Activated T-helper 1 cell treated with anti-CD3 and anti-CD28 coated beads, Interleukin-12 subunit alpha, Interleukin-12 subunit beta, Interleukin-2, Interleukin-4 antibody, amounts not matched to agents 30 ng/mL and 10 ng/mL and 1 ng/mL, durations not matched to agents 14 hours and 24 hours and 36 hours (primary cell): ENCODE measurements around the gene CPNE6. TPM values are rescaled to one million over a fixed set of nuclear protein-coding genes. Genes with fewer than 3 reads are reported as not detected.

Experiments
- DNase-seq: peaks from one replicate; pipeline ENCODE4 v3.0.0; 2021; ENCODE audit warnings: low spot score
- H3K27ac Mint-ChIP-seq: one replicate; pipeline ENCODE4 v1.8.0; 2021; ENCODE audit warnings: mild to moderate bottlenecking, mixed read lengths
- H3K27me3 Mint-ChIP-seq: one replicate; pipeline ENCODE4 v1.8.0; 2022; ENCODE audit warnings: mild to moderate bottlenecking, moderate library complexity, mixed read lengths; ENCODE audit not compliant: insufficient read depth
- H3K36me3 Mint-ChIP-seq: one replicate; pipeline ENCODE4 v1.8.0; 2021; ENCODE audit warnings: low read depth, mixed read lengths
- H3K4me1 Mint-ChIP-seq: one replicate; pipeline ENCODE4 v1.8.0; 2021; ENCODE audit warnings: low read depth, mixed read lengths
- H3K4me3 Mint-ChIP-seq: one replicate; pipeline ENCODE4 v1.8.0; 2021; ENCODE audit warnings: mild to moderate bottlenecking, moderate library complexity, mixed read lengths
- H3K9me3 Mint-ChIP-seq: one replicate; pipeline ENCODE4 v1.8.0; 2021; ENCODE audit warnings: mixed read lengths
- intact Hi-C: fragments of 100-400 bp; cut with micrococcal nuclease; formaldehyde crosslinking; loops from one replicate; pipeline ENCODE4 v1.15.1; 2024
- total RNA-seq: library from RNA; stranded (reverse); gene quantifications from 2 replicates; pipeline ENCODE4 v1.2.3, GENCODE V29; 2022

Gene CPNE6
- total RNA-seq, 1 donor from 2014 or later: not detected

- Mint-ChIP-seq H3K36me3 (peaks cover 26% of the 10 kb centered on the region), H3K27ac (peak overlapping the region; percentile 98), H3K27me3 (no peaks in the 10 kb centered on the region), H3K4me3 (peak overlapping the region; percentile 99), H3K4me1 (peaks cover 36% of the 10 kb centered on the region), H3K9me3 (no peaks in the 10 kb centered on the region)
- intact Hi-C loops: loop anchor here (1.0 to 10.0 kb wide), 13 partner anchors 20 to 789 kb away; partner anchors contain the start of genes CHMP4A, DHRS4L2, EMC9 and NGDN
- peak; percentile 76 for DNase-seq
These were observed 42.6 kb downstream of the CPNE6 start for GRCh38 chr14:24113801-24114531.

- peaks cover 33% of the 10 kb centered on the region for H3K36me3 Mint-ChIP-seq
- H3K4me1 Mint-ChIP-seq: peaks cover 34% of the 10 kb centered on the region
- intact Hi-C loops: loop anchor here (1.0 to 10.0 kb wide), 18 partner anchors 20 to 790 kb away; partner anchors contain the start of genes CHMP4A, DHRS1, DHRS4L2 and EMC9
These were observed 43.4 kb downstream of the CPNE6 start, which contains the start of the genes DCAF11 and NRL for GRCh38 chr14:24114532-24115421. DCAF11 (plus strand) TSS chr14:24114777; CDS start chr14:24115595, 818 bp downstream. NRL (minus strand) TSS chr14:24114949; CDS start chr14:24082848, 32,101 bp downstream.

GRCh38 chr14:24115422-24116127 lies 44.2 kb downstream of the CPNE6 start:
- no peaks in the 10 kb centered on the region for H3K9me3 Mint-ChIP-seq
- intact Hi-C loops: loop anchor here (1.0 to 10.0 kb wide), 7 partner anchors 21 to 791 kb away; partner anchors contain the start of genes DHRS1, GMPR2, IPO4 and IRF9
- peaks cover 34% of the 10 kb centered on the region for H3K4me1 Mint-ChIP-seq
- DNase-seq: no peak
- peak overlapping the region; percentile 98 for H3K27ac Mint-ChIP-seq
- peaks cover 33% of the 10 kb centered on the region for H3K36me3 Mint-ChIP-seq
- peak overlapping the region; percentile 99 for H3K4me3 Mint-ChIP-seq
- H3K27me3 Mint-ChIP-seq: no peaks in the 10 kb centered on the region

More at GRCh38 chr14:24114532-24115421, 43.4 kb downstream of the CPNE6 start, which contains the start of the genes DCAF11 and NRL:
- DNase-seq: peak; percentile 98
- H3K27me3 Mint-ChIP-seq: no peaks in the 10 kb centered on the region
- H3K9me3 Mint-ChIP-seq: no peaks in the 10 kb centered on the region
- peak within 1 kb of the TSS; percentile 98 for H3K27ac Mint-ChIP-seq
- H3K4me3 Mint-ChIP-seq: peak within 1 kb of the TSS; percentile 99

DNA sequence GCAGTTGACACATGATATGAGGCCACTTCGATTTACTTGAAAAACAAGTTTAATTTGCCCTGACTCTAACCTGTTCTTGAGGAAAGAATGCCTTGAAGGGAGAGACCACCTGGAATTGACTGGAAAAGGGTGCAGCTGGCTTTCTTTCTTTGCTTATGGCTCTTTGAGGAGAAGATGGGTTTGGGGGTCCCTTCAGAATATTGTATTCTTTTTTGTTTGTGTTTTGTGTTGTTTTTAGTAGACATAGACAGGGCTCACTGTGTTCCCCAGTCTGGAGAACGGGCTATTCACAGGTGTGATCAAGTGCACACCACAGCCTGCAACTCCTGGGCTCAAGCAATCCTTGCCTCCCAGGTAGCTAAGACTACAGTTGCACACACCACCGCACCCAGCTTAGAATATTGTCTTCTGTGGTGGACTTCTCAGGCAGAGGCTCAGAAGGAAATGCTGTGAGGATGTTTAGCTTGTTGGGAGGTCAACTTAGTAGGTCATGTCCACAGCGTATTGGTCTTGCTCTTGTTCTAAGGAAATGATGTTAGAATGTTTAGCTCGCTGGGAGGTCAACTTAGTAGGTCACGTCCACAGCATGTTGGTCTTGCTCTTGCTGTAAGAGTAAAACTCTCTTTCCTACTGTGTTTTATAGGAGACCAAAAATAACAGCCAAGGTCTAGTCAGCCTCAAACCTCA lies 44.9 kb downstream of the CPNE6 start:
- Mint-ChIP-seq H3K27ac (peak overlapping the region; percentile 98), H3K4me1 (peaks cover 34% of the 10 kb centered on the region), H3K27me3 (no peaks in the 10 kb centered on the region), H3K36me3 (peaks cover 39% of the 10 kb centered on the region), H3K9me3 (no peaks in the 10 kb centered on the region), H3K4me3 (peak overlapping the region; percentile 99)
- DNase-seq: no peak
- intact Hi-C loops: loop anchor here (10.0 kb wide), 2 partner anchors 651 to 791 kb away; partner anchors contain the start of genes NGDN and PABPN1

- Mint-ChIP-seq H3K4me3 (peak overlapping the region; percentile 99), H3K27me3 (no peaks in the 10 kb centered on the region), H3K9me3 (no peaks in the 10 kb centered on the region), H3K36me3 (peaks cover 42% of the 10 kb centered on the region), H3K27ac (no peak overlapping the region), H3K4me1 (peaks cover 34% of the 10 kb centered on the region)
- intact Hi-C loops: loop anchor here (10.0 kb wide), 2 partner anchors 652 to 792 kb away; partner anchors contain the start of genes NGDN and PABPN1
- no peak for DNase-seq
These were observed 45.8 kb downstream of the CPNE6 start for GRCh38 chr14:24117179-24117578.

- Mint-ChIP-seq H3K4me3 (no peak overlapping the region), H3K27me3 (no peaks in the 10 kb centered on the region), H3K36me3 (peaks cover 60% of the 10 kb centered on the region), H3K27ac (no peak overlapping the region), H3K9me3 (no peaks in the 10 kb centered on the region), H3K4me1 (peaks cover 28% of the 10 kb centered on the region)
- intact Hi-C loops: loop anchor here (10.0 kb wide), 2 partner anchors 655 to 795 kb away; partner anchors contain the start of genes NGDN and PABPN1
- DNase-seq: no peak
These were observed 48.3 kb downstream of the CPNE6 start for GRCh38 chr14:24119691-24120090.

DNA sequence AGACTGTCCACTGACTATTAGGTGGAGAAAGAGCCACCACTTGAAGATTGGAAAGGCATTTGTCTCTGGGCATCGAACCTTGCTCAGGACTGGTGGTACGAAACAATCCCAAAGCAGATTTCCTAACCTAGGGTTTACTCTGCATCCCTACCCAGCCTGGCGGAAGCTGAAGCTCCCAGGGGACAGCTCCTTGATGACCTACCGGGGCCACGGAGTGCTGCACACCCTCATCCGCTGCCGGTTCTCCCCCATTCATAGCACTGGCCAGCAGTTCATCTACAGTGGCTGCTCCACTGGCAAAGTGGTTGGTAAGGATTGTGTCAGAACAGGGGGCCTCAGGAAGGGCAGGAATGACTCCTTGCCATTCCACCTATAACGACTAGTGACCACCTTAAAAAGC lies 49.8 kb downstream of the CPNE6 start:
- H3K4me1 Mint-ChIP-seq: peaks cover 16% of the 10 kb centered on the region
- H3K27ac Mint-ChIP-seq: no peak overlapping the region
- no peak overlapping the region for H3K4me3 Mint-ChIP-seq
- no peaks in the 10 kb centered on the region for H3K27me3 Mint-ChIP-seq
- no peak for DNase-seq
- H3K9me3 Mint-ChIP-seq: no peaks in the 10 kb centered on the region
- peaks cover 57% of the 10 kb centered on the region for H3K36me3 Mint-ChIP-seq
- intact Hi-C loops: no loop called here

DNA sequence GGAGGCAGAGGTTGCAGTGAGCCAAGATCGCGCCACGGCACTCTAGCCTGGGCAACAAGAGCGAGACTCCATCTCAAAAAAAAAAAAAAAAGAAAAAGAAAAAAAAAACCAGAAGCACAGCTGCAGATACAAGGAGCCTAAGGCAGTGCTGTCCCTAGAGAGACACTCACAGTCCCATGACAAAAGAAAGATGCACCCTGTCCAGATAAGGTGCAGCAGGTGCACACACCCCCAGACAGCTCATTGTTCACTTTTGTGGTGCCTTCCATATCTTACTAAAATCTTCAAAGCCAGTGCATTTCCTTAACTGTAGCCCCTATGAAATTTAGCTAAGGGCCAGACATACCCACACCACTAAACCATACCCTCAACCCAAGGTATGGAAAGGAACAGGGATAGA lies 51.1 kb downstream of the CPNE6 start:
- Mint-ChIP-seq H3K4me1 (peaks cover 7% of the 10 kb centered on the region), H3K27me3 (no peaks in the 10 kb centered on the region), H3K27ac (no peak overlapping the region), H3K36me3 (peaks cover 53% of the 10 kb centered on the region), H3K9me3 (no peaks in the 10 kb centered on the region), H3K4me3 (no peak overlapping the region)
- no peak for DNase-seq
- intact Hi-C loops: no loop called here

DNA sequence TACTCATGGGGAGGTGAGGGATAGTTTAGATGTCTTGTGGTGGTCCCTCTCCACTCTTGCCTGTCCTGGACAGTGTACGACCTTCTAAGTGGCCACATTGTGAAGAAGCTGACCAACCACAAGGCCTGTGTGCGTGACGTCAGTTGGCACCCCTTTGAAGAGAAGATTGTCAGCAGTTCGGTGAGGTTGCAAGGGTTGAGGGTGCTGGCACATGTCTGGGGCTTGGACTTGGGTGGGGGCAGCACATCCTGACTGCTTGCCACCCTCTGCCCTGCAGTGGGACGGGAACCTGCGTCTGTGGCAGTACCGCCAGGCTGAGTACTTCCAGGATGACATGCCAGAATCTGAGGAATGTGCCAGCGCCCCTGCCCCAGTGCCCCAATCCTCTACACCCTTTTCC lies 51.5 kb downstream of the CPNE6 start:
- Mint-ChIP-seq H3K9me3 (no peaks in the 10 kb centered on the region), H3K4me1 (peaks cover 2% of the 10 kb centered on the region), H3K27ac (no peak overlapping the region), H3K36me3 (peaks cover 49% of the 10 kb centered on the region), H3K27me3 (no peaks in the 10 kb centered on the region), H3K4me3 (no peak overlapping the region)
- no peak for DNase-seq
- intact Hi-C loops: no loop called here

DNA sequence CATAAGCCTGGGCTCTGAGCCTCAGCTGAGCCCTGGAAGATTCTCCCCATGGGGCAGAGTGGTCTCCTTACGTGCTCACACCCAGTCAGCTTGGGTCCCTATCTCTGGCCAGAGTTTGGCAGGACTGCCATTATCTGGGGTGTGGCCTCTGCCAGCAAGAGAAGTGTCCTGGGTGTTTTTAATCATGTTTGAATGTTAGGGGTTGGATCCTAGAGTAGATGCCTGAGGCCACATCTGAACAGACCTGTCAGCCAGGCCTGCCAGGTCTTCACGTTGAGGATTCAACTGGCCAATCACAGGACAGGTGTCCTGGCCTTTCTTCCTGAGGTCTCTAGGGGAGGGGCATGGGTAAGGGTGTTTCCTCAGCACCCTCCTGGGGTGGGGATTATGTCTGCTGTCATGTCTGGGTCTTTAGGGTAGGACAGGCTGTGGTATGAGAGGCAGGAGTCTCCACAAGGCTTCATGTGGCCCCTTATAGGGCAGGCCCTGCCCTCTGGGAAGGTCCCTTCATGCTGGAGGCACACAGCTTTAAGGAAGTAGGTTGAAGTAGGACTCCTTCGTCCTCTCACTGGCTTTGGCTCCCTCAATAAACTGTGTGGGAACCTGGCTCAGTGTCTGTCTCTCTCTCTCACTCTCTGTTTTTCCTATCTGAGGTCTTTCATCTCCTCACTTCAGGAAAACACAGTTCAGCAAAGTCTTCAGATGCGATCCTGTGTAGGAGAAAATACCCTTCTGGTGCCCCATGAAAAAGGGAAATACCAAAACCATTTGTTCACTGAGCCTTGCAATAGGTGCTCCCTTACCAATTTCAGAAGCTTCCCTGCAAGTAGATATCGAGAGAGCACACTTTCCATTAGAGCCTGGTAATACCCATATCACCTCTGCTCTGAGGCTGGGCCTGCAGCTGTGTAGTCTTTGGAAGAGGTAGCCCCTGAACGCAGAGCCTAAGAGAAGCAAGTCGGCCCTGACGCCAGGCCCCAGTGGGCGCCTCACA lies 52.4 kb downstream of the CPNE6 start:
- no peak overlapping the region for H3K27ac Mint-ChIP-seq
- intact Hi-C loops: no loop called here
- no peaks in the 10 kb centered on the region for H3K4me1 Mint-ChIP-seq
- DNase-seq: no peak
- no peak overlapping the region for H3K4me3 Mint-ChIP-seq
- no peaks in the 10 kb centered on the region for H3K9me3 Mint-ChIP-seq
- peaks cover 41% of the 10 kb centered on the region for H3K36me3 Mint-ChIP-seq
- no peaks in the 10 kb centered on the region for H3K27me3 Mint-ChIP-seq

- peaks cover 24% of the 10 kb centered on the region for H3K36me3 Mint-ChIP-seq
- intact Hi-C loops: no loop called here
- H3K27me3 Mint-ChIP-seq: no peaks in the 10 kb centered on the region
- DNase-seq: no peak
- no peaks in the 10 kb centered on the region for H3K9me3 Mint-ChIP-seq
- no peak overlapping the region for H3K27ac Mint-ChIP-seq
- H3K4me3 Mint-ChIP-seq: no peak overlapping the region
- H3K4me1 Mint-ChIP-seq: peaks cover 4% of the 10 kb centered on the region
These were observed 55.6 kb downstream of the CPNE6 start for GRCh38 chr14:24126939-24127338.
